DND-41 (cell line): ENCODE measurements around the gene C9orf50.
"Not testable (repeated sequence)": the region's sequence is repeated elsewhere in the genome, so short reads cannot be mapped to it uniquely, and the experiment has no call there.

Source experiments
- CTCF ChIP-seq: IDR thresholded peaks from 2 replicates; pipeline ENCODE4 v1.5.1; 2012; ENCODE audit warnings: borderline replicate concordance, low read length, moderate library complexity, mild to moderate bottlenecking; ENCODE audit not compliant: poor library complexity, severe bottlenecking; ENCODE audit errors: extremely low read depth
- EZH2 ChIP-seq: IDR thresholded peaks from 3 replicates; pipeline ENCODE4 v1.6.1; 2012; ENCODE audit warnings: borderline replicate concordance, low read depth, mild to moderate bottlenecking, moderate library complexity, low read length, inconsistent platforms; ENCODE audit not compliant: severe bottlenecking

GRCh38 chr9:129592790-129593189, 28.1 kb downstream of the C9orf50 start:
- not testable (repeated sequence) for TF ChIP-seq CTCF, EZH2
